ENCODE data around the gene IHH. TPM values are rescaled to one million over a fixed set of nuclear protein-coding genes. Genes with fewer than 3 reads are reported as not detected.

The IHH gene
- total RNA-seq, 1 donor from 2014 or later: not detected

- no peak for DNase-seq (ENCODE audit: low spot score)
These were observed 22.1 kb downstream of the IHH start for GRCh38 chr2:219038600-219038999.

- DNase-seq (ENCODE audit: low spot score): no peak
These were observed 22.8 kb downstream of the IHH start for GRCh38 chr2:219037783-219038499.

- no peak for DNase-seq (ENCODE audit: low spot score)
These were observed 24.8 kb downstream of the IHH start for GRCh38 chr2:219035942-219036341.

- DNase-seq (ENCODE audit: low spot score): no peak
These were observed 25.9 kb downstream of the IHH start for GRCh38 chr2:219034823-219035222.

GRCh38 chr2:219032051-219032745 lies 28.5 kb downstream of the IHH start:
- DNase-seq (ENCODE audit: low spot score): no peak

- no peak for DNase-seq (ENCODE audit: low spot score)
These were observed 29.5 kb downstream of the IHH start for GRCh38 chr2:219031005-219031738.

- DNase-seq (ENCODE audit: low spot score): no peak
These were observed 30.4 kb downstream of the IHH start for GRCh38 chr2:219030177-219030940.

GRCh38 chr2:219029829-219030165 lies 30.9 kb downstream of the IHH start:
- peak; percentile 81 for DNase-seq (ENCODE audit: low spot score)

GRCh38 chr2:219028996-219029828 lies 31.5 kb downstream of the IHH start:
- DNase-seq (ENCODE audit: low spot score): no peak

GRCh38 chr2:219028141-219028540 lies 32.6 kb downstream of the IHH start:
- DNase-seq (ENCODE audit: low spot score): no peak

- DNase-seq (ENCODE audit: low spot score): no peak
These were observed 33.1 kb downstream of the IHH start for GRCh38 chr2:219027511-219028055.

GRCh38 chr2:219026946-219027345 lies 33.8 kb downstream of the IHH start:
- no peak for DNase-seq (ENCODE audit: low spot score)

GRCh38 chr2:219025637-219026585 lies 34.8 kb downstream of the IHH start:
- no peak for DNase-seq (ENCODE audit: low spot score)

GRCh38 chr2:219024059-219024458 lies 36.7 kb downstream of the IHH start:
- no peak for DNase-seq (ENCODE audit: low spot score)

GRCh38 chr2:219023045-219023605 lies 37.6 kb downstream of the IHH start:
- no peak for DNase-seq (ENCODE audit: low spot score)

GRCh38 chr2:219022616-219023015 lies 38.1 kb downstream of the IHH start:
- no peak for DNase-seq (ENCODE audit: low spot score)

GRCh38 chr2:219022041-219022440 lies 38.7 kb downstream of the IHH start:
- DNase-seq (ENCODE audit: low spot score): no peak

GRCh38 chr2:219021591-219021990 lies 39.1 kb downstream of the IHH start:
- no peak for DNase-seq (ENCODE audit: low spot score)

- DNase-seq (ENCODE audit: low spot score): no peak
These were observed 39.9 kb downstream of the IHH start for GRCh38 chr2:219020604-219021365.

Measured in ureter (tissue), 1 donor.